C4-2B (cell line): Measurements from ENCODE around the gene ARSB.

Experiments
- ZFX ChIP-seq: fragments of 450-650 bp; IDR thresholded peaks from 2 replicates; pipeline ENCODE4 v1.6.1; 2017
- TF ChIP-seq, protein P1 (sequence below): fragments of 450-650 bp; conservative IDR thresholded peaks from 2 replicates; pipeline ENCODE4 v1.5.1; 2017; ENCODE audit warnings: mild to moderate bottlenecking

DNA sequence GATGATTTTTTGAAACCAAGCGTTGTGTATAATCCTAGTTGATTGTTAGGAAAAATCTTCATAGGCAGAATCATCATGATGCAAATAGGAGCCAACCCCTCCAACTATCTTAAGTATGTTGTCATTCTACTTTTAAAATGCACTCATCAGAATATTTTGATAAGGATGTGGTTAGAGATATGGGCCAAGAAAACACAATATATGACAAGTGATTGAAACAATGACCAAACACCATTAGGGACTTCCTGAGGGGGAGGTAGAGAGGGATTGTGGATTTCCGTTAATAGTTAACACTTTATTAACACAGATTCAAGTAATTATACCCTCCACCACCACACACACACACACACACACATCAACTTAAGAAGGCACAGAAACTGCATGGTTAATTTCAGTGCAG is 143.3 kb downstream of the ARSB start:
- TF ChIP-seq, protein P1, sequence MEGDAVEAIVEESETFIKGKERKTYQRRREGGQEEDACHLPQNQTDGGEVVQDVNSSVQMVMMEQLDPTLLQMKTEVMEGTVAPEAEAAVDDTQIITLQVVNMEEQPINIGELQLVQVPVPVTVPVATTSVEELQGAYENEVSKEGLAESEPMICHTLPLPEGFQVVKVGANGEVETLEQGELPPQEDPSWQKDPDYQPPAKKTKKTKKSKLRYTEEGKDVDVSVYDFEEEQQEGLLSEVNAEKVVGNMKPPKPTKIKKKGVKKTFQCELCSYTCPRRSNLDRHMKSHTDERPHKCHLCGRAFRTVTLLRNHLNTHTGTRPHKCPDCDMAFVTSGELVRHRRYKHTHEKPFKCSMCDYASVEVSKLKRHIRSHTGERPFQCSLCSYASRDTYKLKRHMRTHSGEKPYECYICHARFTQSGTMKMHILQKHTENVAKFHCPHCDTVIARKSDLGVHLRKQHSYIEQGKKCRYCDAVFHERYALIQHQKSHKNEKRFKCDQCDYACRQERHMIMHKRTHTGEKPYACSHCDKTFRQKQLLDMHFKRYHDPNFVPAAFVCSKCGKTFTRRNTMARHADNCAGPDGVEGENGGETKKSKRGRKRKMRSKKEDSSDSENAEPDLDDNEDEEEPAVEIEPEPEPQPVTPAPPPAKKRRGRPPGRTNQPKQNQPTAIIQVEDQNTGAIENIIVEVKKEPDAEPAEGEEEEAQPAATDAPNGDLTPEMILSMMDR, result no peak
- no peak for TF ChIP-seq ZFX
